GM23248 (cell line): Measurements from ENCODE around the gene GABBR1.

Source experiments
- EZH2 ChIP-seq: fragments of 200-600 bp; sonication (generic); IDR thresholded peaks from 2 replicates; pipeline ENCODE4 v1.6.1; 2018; ENCODE audit warnings: antibody characterized with exemption, mild to moderate bottlenecking; ENCODE audit not compliant: insufficient read depth, poor library complexity, severe bottlenecking
- EZH2phosphoT487 ChIP-seq: fragments of 200-600 bp; sonication (generic); IDR thresholded peaks from 2 replicates; pipeline ENCODE4 v1.6.1; 2018; ENCODE audit warnings: antibody characterized with exemption, moderate library complexity, mild to moderate bottlenecking, low read depth; ENCODE audit not compliant: insufficient read depth

DNA sequence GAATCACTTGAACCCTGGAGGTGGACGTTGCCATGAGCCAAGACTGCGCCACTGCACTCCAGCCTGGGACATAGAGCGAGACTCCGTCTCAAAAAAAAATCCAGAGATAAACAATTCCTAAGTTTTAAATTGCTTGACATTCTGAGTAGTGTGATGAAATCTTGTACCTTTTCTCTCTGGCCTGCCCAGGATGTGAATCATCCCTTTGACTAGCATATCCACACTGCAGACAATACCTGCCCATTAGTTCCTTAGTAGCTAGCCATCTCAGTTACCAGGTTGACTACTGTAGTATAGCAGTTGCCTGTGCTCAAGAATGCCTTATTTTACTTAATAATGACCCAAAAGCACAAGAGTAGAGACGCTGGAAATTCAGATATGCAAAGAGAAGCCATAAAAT, 45.1 kb upstream of the GABBR1 start:
- no peak for TF ChIP-seq EZH2
- TF ChIP-seq EZH2phosphoT487: no peak
